SIG-M5 treated with dmso at 0.1 percent for 504 hours (cell line): ENCODE data around the gene TPRG1.

ENCODE experiments used
- DNase-seq: peaks from one replicate; lab custom pipeline; 2025; ENCODE audit not compliant: unreplicated experiment; lab: John Stamatoyannopoulos, UW

TPRG1 gene

DNA sequence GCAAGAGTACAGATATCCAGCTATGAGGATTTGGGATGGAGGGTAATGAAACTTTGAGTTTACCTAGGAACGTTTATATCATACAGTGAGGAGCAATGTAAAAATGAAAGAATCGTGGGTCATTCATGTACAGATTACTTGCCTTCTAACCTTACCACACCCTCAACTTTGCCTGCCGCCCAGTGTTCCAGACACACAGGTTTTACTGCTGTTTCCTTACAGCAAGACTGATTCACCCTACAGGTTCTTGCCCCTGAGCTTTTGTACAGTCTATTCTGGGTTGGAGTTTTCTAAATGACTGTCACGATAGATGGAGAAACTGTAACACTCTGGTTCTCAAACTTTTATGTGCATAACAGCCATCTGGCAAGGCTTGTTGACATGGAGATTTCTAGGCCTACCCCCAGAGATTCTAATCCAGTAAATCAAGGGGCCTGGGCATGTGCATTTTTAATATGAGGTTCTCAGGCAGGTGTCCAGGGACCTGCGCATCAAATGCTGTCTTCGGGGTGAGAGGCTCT lies 6.6 kb upstream of the TPRG1 start:
- DNase-seq: peak; percentile 23

DNA sequence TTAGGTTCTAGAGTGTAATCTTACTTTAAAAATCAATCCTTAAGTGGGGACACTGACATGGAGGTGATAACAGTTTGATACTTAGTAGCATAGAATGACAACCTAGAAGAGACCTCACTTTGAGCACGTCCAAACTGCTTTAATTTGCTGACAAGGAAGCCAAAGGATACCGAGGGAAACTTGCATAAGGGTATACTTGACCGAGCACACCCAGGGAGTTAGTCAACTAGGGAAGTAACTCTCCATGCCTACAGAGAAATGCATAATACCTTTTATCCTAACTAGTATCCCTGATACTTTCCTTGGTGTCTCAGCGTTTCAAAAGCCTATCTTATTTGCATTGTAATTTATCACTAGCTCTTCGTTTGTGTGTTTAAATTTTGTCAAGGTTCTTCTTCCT lies 5.5 kb upstream of the TPRG1 start:
- no peak for DNase-seq

DNA sequence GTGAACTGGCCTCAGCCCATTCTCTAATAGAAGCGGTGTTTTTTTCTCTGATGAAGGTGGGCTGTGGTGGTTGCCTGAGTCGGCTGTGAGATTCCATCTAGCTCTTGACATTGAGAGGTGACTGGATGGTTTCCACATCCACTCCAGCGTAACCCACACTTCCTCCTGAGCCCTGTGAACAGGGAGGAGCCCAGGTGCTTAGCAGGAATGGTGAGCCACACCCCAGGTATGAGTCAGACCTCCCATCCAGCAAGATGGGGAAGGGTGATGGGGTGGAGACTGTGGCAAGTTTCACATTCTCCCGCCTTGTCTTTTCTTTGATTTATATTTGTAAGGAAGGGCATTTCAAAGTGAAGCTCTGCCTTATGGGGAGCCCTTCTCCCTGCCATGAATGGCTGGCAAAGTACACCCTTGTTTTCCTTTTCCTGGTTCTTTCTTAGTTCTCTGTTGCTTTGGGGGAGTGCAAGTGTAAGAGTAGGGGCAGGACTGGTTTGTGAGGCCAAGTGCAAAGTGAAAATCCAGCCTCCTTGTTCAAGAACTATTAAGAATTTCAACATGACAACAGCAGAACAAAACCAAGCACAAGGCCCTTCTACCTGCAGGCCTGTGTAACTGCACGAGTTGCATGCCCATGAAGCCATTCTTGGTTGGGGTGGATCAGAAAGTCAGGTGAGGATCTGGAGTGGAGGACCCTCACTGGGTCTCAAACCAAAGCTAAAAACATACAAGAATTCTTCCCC lies 4.6 kb upstream of the TPRG1 start:
- peak; percentile 43 for DNase-seq

DNA sequence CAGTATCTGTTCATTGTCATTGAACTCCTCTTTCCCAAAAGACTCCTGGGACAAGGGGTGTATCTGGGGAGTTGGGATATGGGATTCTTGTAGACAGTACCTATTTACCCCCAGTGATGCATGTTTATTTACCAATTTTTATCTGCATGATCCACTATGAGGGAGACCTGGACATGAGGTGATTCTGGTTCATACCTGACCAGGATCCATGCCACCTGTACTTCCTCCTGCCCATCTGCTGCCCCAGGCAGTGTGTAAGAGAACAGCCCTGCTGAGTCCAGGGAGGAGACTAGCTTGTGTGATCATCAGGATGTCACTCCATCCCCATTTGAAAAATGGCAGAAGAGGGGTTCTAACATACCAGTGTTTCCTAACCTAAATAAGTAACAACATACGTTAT lies 3.1 kb upstream of the TPRG1 start:
- DNase-seq: no peak

DNA sequence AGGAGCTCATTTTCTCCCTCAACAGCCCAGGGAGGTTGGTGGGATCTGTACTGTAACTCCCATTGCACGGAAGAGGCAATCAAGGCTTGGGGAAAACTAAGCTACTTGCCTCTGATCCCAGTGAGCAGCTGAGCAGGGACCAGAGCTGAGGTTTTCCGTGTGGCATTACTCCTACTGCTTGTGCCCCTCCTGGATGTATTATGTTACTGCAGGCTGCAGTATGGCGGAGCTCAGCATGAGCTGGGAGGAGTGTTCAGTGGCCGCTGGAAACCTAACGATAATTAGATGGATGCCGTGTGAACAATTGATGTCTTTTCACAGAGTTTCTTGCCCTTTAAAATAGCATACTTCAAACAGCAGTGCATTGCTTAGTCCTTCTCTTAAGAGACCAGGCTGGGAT lies 2.0 kb upstream of the TPRG1 start:
- DNase-seq: no peak

DNA sequence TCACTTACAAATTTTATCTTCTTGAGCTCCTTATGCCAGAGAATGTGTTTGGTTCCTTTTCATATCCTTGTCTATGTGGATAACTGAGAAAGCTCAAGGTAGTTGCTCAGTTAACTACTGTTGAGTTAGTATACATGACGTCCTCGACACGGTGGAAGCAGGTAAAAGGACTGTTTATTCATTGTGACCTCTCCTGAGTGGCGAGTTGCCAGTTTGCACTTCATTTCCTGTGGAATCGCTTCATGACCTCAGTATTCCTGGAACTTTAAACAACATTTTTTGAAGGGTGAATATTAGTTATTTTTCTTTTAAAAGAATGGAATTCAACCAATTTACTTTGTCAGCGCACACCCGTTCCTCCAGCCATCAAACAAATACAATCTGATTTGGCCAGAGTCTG lies 1.2 kb upstream of the TPRG1 start:
- no peak for DNase-seq

DNA sequence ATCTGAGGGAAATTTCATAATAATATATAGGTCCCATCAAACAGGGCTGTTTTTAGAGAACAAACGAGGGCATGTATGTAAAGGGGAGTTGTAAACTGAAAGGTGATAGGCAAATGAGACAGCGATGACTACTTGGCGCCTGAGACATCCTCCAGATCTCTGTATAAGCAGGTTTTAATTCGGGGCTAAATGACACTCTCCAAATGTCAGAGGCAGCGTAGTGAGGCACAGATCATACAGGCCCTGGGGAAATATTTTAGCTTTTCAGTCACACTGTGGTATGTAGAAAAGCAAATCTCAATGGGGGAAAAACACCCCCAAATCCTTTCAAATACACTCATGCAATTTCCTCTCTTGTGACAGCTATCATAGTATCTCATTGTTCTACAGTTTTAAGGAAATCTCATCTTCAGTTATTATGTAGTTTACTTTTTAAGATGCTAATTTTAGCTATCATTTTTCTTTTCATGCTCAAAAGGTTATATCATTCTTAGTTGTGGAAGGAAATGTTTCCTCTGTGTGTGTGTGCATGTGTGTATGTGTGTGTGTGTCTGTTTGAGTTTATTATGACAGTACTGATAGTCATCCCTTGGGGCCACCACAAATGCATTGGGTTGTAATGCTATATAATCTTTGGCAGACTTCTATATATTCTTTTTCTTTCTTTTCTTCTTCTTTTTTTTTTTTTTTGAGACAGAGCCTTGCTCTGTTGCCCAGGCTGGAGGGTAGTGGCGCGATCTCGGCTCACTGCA lies 1.1 kb downstream of the TPRG1 start:
- DNase-seq: no peak

DNA sequence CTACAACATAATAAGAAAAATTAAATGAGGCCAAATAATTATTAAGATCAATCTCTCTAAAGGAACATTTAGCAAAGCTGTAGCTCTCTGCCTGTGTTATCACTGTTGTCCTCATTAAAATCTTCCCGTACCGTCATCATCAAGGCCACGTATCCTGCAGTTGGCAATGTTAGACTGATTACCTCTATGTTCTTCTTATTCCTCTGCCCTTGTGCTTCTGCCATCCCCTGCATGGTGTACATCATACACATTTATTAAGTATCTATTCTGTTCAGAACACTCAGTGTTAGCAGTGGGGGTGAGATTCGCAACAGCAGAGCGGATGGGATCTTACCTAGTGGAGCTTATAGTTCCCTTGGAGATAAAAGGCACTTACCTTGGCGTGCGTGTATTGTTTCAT lies 12.8 kb downstream of the TPRG1 start:
- DNase-seq: no peak

DNA sequence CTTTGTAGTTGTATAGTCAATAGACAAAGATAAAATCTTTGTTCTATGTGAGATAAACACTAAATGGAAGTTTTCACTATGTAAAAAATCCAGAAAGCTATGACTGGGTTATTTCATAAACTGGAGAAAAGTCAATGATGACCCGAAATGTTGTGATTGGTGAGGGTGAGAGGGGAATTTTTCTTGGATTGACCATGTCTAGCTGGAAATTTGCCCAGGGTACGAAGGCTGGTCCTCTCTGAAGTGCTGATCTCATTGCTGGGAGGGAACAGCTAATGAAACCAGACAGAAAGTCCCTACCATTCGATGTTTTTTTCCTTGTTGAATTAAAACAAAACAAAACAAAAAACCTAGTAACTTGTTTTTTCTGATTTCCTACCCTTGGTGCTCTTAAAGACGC lies 14.3 kb downstream of the TPRG1 start:
- no peak for DNase-seq

DNA sequence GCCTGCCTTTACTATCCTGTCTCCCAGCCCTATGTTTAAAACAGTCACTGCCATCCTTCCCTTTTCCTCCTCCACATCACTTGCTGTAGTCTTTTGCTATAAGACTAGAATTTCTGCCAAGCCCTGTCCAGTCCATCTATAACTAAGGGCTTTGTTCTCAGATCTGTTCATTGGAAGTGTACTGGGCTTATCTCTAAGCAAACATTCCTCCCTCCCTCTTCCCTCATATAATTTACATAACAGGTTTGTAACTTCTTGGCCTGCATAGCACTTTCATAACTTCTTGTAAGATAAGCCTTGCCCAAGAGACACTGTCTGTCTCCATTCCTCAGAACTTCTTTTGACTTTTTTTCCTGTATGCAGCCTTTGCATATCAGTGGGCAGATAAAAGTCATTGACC lies 16.7 kb downstream of the TPRG1 start:
- DNase-seq: no peak

DNA sequence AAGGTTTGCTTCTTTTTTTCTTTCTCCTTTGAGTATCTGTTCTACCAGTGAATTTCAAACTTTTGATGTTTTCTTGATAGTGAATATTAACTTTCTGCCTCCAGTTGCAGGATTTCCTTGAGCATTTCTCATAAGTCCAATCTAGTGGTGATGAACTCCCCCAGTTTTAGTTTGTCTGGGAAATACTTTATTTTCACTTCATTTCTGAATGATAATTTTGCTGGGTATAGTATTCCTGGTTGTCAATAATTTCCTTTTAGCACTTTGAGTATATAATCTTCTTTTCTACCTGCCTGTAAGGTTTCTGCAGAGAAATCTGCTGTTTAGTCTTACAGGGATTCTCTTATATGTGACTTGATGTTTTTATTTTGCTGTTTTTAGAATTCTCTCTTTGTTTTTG lies 21.0 kb downstream of the TPRG1 start:
- no peak for DNase-seq

DNA sequence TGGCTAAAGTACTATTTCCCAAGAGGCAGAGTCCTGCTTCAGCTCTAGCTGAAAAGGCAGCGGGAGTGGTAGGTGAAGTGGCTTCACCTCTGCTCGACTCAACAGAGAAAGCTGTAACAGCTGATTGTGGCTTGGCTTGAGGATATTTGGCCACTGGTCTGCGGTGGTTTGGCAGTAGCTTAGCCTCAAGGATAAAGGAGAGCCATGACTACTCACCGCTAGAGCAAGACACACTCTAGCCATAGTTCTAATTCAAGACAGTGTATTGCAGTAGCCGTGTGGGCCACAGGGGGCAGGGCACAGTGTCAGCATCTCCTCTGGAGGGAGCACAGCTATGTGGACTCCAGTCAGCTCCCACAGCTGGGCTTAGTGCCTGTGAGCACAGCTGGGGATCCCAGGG lies 23.5 kb downstream of the TPRG1 start:
- DNase-seq: no peak

DNA sequence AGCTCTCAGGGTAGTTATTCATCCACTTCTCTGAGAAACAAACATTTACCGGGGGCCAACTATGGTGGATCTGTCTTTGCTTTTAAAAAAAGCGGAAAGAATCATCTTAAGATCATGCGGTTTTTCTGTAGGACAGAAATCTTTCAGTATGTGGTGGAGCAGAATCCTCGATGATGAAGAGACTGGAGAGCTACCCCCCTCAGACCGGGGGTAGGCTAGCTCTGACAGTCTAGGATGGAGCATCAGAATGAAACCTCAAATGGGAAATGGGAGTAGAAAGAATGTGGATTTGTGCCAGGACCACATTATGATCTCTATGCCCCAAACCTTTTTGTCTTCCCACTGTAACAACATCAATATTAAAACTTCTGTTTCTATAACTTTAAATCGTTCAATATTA lies 30.3 kb downstream of the TPRG1 start:
- no peak for DNase-seq

DNA sequence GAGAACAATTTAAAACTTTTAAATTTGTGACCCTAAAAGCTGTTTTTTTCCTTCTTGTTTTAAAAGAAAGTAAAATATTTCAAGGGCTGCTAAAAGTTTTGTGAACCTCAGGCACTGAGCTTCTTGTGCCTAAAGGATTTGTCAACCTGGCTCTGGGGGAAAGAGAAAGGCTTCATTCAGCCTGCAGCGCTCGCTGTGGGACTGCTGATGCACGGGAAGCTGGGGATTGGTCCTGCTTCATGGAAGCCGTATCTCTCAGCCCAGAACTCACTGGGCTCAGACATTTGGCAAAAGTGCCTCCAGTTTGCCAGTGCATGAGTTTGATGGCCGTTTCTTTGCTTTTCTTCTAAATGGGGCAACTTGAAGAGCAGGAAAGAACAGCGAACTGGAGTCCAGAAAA lies 30.8 kb downstream of the TPRG1 start:
- no peak for DNase-seq

DNA sequence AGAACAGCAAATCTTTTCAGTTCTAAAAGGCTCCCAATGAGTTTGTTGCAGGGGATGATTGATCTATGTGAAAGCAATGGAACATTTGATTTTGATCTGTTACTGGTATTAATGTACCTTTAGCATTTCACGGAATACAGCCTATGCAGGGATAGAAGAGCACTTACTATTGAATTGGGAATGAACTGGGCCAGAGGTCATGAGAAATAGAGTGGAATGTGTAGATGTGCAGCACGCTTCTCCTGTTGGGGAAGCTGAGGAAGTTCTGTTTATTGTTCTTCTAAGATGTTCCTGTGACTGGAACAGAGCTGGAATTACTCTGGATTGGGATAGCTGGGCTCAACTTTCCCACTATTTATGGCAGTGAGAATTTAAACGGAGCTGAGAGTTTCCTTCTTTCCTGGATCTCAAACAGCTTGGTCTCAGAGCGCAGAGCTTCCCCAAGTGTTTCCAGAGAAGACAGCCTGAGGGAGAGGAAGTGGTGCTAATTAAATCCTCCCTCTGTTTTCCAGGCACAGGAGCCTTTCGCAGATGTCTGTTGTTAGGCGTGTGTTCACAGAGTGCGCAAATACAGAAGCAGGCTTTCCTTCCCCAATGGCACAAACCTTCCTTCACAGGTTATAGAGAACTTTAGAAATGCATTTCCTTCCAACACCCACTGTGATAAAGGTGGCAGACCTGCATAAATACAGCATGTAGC lies 32.5 kb downstream of the TPRG1 start:
- DNase-seq: no peak

DNA sequence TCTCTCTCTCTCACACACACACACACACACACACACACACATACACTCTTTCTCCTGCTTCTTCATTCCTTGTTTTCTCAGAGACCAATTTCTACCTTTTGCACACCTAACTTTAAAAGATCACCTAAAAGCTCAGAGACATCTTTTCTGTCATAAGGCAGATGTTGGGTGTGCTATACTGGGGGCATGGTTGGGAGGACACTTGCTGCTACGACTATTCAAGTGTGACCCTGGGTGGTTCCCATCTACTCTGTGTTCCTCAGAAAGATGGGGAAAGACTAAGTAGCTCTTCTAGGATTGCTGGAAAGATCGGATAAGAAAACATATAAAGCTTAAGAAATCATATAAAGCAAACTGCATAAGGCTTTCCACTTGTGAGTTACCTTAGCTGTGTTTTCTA lies 33.2 kb downstream of the TPRG1 start:
- no peak for DNase-seq

DNA sequence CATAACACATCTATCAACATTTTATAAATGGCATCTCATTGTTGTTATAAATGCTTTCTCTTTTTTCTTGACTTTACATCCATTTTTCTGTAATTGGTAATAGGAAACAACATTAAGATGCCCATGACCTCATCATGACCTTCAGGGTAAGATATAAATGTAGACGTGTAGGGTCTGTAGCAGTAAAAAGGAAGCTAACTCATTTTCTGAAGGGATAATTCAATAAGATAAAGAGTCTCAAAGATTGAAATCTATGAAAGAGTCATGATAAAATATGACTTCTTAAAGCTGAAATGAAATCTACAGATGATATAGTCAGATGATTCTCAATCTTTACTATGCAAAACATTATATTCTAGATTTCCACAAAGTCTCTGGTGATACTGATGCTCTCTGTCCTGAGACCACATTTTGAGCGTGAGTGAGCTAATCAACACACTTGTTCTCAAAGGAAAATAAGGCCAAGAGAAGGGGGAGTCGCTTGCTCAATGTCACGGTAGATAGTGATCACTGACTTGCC lies 38.5 kb downstream of the TPRG1 start:
- DNase-seq: no peak

DNA sequence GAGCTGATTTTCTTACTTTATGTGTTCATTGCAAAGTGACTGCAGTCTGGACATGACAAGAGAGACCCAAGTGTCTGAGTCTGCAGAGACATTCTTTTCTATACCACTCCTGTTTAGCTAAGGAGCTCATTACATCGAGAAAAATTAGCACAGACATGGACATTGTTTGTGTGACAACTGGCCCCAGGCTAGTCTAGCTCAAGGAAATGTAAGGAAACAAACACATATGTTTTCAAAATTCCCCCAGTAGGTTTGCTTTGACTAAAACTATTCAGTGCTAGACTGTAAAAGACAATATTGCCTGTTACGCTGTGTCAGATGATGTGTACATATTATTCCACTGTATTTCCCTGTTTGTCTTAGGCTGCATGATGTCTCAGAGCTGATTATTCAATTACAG lies 40.9 kb downstream of the TPRG1 start:
- no peak for DNase-seq

DNA sequence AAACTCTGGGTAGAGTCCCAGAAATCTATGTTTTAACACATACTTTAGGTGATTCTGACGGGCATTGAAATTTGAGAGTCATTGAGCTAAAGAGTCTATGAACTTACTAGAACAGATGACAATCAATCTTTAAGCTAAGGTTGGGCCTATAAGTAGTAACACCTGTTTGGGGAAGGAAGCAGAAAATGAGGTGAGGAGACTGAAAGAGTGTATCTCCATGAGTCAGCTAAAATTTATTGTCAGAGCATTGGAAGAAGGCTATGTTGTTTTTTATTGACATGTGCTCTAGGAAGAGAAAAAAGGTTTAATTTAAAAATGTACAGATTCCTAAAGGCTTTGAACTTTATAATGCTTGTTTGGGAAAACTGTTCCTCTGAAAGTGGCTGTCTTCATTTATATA lies 42.9 kb downstream of the TPRG1 start:
- DNase-seq: no peak

DNA sequence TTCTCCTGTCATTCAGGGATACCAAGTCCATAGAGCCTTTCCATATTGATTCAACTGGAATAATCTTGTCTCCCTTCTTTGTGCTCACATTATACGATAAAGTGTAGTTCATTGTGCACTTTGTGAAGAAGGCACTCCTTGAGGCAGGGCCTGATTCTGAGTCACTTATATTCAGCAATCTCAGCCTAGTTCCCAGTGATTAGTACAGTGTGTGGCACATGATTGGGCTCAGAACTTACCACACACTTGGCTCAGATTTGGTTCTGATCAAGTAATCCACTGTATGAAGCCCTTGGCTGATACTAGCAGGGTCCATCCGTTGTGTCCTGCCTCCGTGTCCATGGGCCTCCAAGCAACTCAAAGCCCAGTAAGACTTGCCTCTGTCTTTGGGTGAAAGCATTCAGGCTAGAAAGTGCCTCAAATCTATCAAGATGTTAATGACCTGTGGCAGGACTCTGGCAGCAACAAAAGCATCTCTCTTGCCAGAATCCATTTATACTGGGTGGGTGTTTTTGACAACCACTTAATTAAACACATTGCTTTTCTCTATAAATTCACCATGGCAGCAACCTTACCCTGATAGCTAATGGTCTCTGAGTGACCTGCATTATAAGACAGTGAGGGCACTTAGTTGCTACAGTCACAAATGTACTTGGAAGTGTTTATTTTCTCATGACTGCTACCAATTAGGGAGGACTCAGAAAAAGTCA lies 51.3 kb downstream of the TPRG1 start:
- DNase-seq: no peak

DNA sequence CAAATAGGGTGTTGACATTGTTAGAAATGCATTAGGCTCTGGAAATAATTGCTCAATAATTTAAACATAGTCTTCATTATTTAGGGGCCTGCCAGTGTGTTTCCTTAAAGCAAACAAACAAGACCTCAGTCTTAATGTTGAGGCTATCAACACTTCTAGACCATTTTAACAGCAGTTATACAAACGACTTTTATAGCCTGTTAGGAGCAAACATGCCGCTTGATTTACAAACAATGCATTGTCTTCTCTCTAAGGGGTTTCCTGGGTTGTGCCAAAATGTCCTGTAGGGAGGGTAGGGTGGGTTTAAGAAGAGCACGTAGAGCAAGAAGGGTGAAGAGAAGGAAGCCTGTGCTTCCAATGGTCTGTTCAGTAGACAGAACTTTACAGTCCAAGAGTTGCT lies 53.7 kb downstream of the TPRG1 start:
- no peak for DNase-seq
